GM18858 (cell line): ENCODE data around the gene CLEC2L.

Source experiments
- ATAC-seq: cut with Tn5 transposase; IDR thresholded peaks from one replicate; pipeline ENCODE4 v1.9.1; 2021; ENCODE audit not compliant: unreplicated experiment

Gene CLEC2L

DNA sequence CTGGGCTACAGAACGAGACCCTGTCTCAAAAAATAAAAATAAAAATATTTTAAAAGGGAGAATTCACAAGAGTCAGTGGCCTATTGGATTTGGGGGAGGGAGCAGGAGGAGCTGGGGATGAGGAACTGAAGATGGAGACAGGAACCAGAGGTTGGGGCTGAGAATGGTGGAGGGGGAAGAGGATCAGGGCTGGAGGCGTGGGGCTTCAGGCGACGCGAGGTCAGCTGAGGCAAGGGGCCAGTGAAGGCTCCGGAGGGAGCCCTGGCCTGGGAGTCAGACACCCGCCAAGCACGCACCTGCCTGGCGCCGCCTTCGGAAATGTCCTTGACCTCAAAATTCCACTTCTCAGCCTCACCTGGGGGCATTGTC lies 671 bp upstream of the CLEC2L start:
- no peak for ATAC-seq

DNA sequence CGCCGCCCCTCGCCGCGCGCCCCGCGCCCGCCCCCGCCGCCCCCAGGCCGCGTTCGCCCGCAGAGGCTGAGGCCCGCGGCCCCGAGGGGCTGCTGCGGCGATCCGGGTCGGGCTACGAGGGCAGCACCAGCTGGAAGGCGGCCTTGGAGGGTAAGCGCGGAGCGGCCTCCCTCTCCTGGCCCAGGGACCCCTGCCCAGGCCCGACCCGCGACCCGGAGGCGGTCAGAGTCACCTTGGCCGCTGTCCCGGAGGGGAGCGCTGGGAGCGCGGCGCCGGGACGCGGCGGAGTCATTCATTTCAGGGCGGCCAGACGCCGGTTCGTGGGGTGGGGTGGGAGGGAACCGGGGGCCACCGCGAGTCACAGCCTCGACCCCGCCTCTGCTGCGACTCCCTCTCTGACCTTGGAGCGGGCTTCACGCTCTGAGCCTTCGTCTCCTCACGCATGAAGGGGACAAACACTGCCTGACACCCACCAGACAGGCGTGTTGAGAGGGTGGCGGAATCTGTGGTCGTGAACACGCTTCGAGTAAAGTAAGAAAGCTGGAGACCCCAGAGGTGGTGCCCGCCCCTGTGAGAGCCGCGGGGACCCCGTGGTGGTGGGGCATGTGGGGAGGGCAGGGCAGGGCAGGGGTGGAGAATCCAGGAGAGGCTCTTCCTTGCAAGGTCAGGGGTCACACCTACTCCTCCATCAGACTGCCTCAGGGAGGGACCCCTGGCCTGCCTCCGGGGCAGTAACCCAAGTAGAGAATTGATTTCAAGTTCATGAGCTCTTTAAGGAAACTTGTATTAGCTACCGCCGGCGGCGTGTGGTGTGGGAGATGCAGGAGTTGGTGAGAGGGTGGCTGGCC lies 707 bp downstream of the CLEC2L start:
- no peak for ATAC-seq

DNA sequence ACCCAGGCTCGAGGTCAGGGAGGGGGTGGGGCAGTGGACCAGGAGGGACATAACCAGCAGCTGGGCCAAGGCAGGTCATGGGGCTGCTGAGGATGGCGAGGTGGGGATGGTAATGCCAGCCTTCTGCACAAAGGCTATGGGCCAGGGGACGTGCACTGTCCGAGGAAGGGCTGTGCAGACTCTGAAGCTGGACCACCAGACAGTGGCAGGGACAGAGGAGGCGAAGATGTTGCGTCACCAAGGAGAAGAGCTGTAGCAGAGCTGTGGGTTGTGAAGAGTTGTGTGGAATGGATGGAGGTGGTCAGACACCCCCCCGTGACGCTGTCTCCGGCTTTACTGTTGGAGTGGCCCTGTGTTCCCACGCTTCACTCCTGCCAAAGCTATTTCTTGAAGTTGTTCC lies 1.8 kb downstream of the CLEC2L start:
- ATAC-seq: no peak

DNA sequence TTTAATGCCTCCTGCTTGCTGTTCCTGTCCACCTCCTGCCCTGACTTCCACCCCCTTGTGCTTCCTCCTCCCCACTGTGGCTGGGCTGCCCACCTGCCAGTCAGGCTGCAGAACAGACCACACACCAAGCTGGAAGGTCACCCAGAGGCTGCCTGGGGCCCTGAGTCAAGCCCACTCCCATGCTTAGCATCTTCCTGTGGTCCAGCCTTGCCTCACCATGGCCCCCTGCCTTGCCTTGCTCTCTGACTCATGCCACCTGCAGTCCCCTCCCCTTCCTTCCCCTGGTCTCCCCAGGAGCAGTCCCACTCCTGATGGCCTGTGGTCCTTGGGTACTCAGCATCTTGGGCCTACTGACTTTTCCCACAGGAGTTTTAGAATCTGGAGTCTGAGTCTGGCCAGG lies 2.3 kb downstream of the CLEC2L start:
- no peak for ATAC-seq

DNA sequence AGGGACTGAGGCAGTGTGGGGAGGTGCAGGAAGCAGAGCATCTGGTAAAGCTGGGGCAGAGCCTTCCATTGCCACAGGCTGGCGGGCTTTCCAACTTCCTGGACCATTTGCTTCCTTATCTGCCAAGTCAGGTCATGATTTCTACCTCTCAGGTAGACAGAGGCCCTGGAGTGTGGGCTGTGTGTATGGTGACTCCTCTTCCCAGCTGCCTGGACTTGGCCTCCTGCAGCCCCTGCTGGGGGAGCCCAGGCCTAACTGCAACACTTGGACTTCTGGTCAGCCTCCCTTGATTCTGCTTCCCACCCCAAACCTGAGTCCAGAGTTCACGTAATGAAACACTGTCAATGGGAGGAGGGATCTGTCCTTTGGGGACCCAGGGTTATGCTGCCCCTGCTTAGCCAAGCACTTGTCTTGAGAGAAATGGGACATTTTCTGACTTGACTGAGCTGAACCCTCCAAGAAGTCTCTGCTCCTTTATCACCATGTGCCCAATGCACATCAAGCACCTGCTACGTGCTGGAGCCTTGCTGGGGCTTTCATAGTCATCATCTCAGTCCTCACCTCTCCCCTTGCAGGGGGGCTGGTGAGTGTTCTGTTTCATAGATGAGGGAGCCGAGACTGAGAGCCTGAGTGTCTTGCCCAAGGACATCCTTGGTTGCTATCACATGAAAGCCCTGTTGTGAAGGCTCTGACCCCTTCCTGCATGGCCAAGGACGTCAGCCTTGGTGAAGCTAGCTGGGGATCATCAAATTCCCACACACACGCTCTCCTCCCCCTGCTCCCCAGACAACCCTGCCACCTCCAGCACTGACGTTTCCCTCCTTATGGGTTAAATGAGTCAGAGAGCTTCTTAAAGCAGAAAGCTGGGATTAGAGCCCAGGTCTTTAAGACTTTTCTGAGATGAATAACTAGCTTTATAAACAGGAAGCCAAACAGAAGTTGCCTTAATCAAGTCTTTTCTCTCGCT lies 3.4 kb downstream of the CLEC2L start:
- ATAC-seq: no peak

DNA sequence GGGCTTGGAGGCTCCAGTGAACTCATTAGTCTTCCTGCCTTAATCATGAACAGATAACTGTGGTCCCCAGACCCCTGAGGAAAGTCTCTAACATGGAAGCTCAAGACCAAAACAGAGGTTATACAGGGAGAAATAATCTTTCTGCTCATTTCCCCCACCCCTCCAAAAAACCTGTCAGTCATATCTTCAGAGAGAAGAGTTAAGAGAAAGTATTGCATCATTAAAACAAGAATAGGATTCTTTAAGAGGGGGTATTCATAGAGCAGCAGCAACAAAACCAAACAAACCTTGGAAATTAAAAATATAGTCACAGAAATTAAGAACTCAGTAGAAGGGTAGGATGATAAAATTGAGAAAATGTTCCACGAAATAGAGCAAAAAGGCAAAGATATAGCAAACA lies 7.6 kb downstream of the CLEC2L start:
- ATAC-seq: no peak

DNA sequence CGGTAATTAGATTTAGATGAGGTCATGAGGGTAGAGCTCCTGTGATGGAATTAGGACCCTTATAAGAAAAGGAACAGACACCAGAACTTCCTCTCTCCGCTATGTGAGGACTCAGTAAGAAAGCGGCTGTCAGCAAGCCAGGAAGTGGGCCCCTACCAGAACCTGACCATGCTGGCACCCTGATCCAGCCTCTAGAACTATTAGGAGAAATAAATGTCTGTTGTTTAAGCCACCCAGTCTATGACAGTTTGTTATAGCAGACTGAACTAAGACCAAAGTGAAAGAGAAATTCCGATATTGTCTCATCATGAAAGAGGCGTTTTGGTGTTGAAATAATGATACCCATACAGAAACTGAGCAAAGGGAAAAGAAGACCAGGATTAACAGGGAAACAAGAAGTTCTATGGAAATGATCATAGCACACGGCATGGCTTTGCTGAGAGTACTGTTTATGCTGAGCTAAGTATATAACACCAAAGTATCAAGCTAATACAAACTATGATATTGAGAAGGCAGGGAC lies 9.2 kb downstream of the CLEC2L start:
- no peak for ATAC-seq

DNA sequence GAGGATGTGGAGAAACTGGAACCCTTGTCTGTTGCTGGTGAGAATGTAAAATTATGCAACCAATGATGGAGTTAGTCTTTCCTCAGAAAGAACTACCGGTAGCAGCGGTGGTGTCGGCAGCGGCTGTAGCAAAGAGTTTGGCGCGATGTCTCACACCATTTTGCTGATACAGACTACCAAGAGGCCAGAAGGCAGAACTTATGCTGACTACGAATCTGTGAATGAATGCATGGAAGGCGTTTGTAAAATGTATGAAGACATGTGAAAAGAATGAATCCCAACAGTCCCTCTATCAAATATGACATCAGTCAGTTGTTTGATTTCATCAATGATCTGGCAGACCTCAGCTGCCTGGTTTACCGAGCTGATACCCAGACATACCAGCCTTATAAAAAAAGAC lies 10.6 kb downstream of the CLEC2L start:
- ATAC-seq: no peak

DNA sequence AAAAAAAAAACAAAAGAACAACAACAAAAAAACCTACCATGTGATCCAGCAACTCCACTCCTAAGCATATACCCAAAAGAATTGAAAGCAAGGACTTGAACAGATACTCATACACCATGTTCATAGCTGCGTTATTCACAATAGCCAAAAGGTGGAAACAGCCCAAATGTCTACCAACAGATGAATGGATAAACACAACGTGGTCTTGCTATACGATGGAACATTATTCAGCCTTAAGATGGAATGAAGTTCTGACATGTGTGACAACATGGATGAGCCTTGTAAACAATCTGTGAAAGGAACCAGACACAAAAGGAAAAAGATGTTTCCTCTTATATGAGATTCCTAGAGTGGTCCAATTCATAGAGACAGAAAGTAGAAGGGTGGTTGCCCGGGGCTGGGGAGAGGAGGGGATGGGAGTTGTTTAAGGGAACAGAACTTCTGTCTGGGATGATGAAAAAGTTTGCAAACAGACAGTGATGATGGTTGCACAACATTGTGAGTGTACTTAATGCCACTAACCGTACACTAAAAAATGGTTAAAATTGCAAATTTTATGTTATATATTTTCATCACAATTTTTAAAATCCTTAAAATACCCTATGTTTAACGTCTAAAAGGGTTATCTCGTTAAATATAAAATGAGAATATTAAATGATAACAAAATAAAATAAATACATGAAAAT lies 11.6 kb downstream of the CLEC2L start:
- ATAC-seq: no peak

DNA sequence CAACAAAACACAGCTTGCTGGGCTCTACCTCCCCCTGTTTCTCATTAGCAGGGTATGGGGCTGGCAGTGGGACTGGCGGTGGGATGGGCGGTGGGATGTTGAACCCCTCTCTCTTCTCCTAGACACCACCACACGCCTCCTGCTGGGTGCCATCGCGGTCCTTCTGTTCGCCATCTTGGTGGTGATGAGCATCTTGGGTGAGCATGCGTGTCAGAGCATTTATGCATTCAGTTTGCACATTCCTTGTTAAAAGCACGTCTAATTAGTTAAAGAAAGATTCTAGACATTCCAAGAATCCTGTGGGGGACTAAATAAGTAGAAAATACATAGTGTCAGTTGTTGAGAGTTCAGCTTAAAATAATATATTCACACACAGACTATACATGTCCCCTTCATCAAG lies 12.7 kb downstream of the CLEC2L start:
- no peak for ATAC-seq

DNA sequence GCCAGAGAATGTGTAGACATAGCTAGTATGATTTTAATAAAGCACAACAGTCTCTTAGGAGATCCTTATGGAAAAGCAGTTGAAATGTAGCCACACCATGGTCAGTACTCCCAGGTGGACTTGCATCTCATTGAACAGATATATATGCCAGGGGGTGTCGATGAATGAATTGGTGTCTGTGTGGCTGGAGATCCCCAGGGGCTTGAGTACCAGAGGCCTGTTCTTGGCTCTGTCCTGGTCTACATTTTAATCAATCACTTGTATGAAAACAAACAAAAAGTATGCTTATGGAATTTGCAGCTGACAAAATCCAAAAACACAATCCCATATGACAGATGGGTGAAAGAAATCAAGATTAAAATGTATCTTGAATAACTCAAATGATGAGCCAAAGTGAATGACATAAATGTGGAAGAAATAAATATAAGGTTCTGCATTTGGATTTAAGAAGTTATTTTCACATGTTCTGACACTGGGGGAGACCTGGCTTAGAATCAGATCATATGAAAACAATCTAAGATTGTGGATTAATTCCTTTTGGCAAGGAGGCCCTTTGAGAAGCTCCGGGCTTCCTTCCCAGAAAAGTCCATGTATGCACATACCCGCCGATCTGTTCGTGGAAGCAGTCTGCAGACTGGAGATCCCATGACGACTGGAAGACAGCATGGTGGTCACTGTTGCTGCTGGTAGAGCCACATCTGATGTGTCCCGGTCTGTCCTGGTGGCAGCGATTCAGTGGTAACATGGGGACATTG lies 15.6 kb downstream of the CLEC2L start:
- no peak for ATAC-seq

DNA sequence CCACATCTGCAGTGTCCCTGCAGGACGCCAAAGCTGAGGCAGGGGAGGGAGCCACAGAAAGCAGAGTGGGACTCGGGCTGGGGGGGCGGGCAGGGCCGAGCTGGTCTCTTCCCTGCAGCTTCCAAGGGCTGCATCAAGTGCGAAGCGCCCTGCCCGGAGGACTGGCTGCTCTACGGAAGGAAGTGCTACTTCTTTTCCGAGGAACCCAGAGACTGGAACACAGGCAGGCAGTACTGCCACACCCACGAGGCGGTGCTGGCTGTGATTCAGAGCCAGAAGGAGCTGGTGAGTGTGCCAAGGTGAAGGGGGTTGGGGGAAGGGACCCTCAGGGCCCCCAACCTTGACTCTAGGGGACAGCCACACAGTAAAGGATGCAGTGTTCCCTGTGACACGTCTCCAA lies 16.7 kb downstream of the CLEC2L start:
- no peak for ATAC-seq

DNA sequence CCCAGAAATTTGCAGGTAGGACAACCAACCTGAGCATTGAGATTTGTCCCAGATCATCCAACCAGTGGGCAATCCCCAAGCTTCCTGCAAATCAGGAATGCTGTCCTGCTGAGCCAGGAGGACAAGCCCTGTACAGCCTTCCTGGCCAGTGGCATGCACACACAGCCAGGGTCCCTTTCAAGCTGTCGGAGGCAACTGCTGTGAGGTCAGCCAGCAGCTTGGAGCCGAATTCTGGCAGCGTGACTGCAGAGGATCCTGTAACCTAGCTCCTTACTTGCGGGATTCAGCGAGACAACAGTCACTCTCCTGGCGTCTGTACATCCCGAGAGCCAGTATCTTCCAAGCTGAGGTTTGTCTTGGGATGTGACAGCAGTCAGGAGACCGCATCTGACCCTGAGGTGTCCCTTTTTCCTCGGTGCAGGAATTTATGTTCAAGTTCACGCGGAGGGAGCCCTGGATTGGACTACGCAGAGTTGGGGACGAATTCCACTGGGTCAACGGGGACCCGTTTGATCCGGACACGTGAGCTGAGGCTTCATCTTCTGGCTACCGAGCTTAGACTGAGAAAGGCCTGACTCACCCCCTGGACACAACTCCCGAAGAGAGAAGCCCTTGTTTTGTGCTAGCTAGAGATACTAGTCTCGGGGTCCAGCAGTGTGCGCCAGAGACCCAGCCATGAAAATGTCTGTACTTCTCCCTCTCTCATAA lies 18.3 kb downstream of the CLEC2L start:
- no peak for ATAC-seq

DNA sequence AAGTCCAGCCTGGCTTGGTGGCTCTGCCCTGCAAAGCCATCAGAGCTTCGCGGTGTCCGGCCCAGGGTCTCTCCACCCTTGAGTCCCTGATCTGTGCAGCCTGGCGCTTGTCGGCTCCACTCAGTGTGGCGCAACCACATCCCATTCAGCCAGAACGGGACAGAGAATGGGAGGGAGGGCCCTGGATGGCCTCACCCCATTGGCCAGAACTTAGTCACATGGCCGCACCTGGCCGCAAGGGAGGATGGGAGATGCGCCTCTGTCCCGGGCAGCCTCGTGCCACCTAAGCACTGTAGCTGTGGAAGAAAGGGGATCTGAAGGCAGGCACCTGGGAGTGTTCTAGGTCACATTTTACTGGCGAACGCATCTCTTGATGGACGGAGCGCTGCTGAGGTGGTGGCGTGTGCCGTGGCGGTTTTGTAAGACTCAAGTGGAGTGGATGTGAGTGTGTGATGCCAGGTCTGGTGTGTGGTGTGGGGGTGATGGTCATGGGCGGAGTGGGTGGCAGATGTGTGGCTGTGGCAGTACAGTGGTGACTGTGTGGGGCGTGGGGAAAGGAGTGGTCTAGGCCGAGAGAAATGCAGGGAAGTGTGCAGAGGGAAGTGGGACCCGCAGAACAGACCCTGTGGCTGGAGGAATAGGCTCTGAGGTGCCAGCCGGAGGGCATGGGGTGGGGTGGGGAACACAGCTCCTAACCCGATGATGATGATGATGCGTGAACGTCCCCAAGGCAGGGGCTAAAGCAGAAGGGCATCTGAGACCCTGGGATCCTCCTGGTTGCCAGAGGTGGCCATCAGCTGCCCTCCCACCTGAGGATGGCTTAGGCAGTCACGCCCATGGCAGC lies 19.0 kb downstream of the CLEC2L start:
- ATAC-seq: no peak

DNA sequence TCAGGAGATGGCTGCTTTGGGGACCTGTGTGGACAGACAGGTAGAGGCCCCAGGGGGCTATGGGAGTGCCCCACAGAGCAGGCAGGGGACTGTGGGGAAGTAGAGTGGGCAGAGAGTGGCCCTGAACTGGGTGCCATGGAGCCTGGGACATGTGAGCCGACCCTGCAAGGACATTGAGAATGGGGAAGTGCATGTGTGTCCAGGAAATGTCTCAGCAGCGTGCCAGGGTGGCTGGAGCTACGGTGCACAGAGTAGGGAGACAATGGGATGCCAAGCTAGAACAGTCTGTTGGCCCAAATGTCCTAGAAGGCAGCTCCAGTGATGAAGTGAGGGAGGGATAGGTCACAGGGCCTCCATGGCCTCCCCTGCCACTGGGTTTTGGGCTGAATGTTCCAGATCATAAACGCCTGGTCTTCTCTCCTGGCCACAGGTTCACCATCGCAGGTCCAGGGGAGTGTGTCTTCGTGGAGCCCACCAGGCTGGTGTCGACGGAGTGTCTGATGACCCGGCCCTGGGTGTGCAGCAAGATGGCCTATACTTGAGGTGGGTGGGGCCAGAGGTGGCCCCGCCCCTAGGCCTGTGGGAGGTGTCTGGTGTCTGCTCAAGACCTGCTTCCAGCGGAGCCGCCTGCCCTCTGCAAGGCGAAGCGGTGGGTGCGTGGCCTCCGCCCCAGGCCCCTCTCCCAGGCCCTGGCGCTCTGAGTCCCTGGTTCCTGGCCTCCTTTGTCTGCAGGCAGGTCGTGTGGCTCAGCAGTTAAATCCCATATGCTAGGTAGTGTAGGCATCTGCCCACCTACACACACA lies 20.5 kb downstream of the CLEC2L start:
- ATAC-seq: no peak

DNA sequence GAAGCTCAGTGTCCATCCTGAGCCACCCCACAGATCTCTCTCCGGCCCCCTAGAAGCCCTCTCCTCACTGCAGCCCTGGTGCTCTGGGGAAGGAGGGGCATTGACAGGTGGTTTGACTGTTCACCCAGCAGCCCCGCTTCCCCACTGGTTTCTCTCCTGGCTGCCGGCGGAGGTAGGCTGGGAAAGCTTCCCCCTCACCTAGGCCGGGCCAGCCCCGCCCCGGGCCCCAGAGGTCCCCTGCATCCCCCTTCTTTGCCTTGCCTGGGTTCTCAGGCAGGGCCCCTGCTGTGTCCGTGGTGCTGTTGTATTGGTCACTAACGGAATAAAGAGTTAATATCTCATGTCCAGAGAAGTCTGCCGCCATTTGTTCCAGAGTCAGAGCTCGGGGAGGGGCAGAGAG lies 21.2 kb downstream of the CLEC2L start:
- ATAC-seq: no peak

DNA sequence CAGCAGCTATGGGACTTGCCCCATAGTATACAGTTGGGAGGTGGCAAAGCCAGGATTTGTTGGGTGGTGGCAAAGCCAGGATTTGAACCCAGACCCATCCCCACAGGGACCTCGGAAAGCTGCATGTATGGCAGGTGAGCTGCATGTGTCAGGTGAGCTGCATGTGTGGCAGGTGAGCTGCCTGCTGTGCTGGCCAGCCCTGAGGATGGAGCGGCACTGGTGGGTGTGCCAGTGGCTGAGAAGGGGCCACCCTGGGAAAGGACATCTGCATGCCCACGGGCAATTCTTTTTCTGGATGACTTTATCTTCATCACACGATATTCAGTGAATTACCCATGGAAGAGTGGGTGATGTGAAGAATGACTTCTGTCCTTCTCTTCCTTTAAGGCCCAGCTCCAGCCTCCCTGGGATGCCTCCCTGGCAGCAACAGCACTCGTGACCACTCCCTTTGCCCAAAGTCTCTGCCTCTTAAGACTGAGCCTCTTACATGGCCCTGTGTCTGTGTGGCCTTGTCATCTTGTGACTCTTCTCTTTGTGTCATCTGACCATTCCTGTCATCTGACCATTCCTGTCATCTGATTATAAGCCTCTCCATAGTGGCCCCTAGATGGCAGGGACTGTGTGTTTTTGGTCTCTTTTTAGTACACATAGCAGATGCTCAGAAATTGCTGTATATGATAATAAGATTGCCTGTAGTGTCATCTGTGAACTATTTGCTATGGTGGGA lies 25.0 kb downstream of the CLEC2L start:
- ATAC-seq: no peak
